UCSD-AML1 (cell line): ENCODE measurements around the gene SEPTIN3.

Experiments
- DNase-seq: peaks from one replicate; lab custom pipeline; 2025; ENCODE audit not compliant: unreplicated experiment; lab: John Stamatoyannopoulos, UW

The SEPTIN3 gene

GRCh38 chr22:41975299-41976069 is 6.2 kb downstream of the SEPTIN3 start:
- DNase-seq, result no peak

GRCh38 chr22:41976070-41976901 is 7.0 kb downstream of the SEPTIN3 start:
- no peak for DNase-seq

- DNase-seq, result no peak
Measured at GRCh38 chr22:41976961-41977566, 7.8 kb downstream of the SEPTIN3 start.

- DNase-seq, result no peak
Measured at GRCh38 chr22:41978732-41979131, 9.5 kb downstream of the SEPTIN3 start.

GRCh38 chr22:41979423-41980250 is 10.4 kb downstream of the SEPTIN3 start:
- no peak for DNase-seq

GRCh38 chr22:41982865-41983264 is 13.6 kb downstream of the SEPTIN3 start:
- no peak for DNase-seq

- no peak for DNase-seq
Measured at GRCh38 chr22:41983513-41984405, 14.5 kb downstream of the SEPTIN3 start.

- no peak for DNase-seq
Measured at GRCh38 chr22:41987276-41987675, 18.0 kb downstream of the SEPTIN3 start.

- no peak for DNase-seq
Measured at GRCh38 chr22:41989246-41989645, 20.0 kb downstream of the SEPTIN3 start.

- no peak for DNase-seq
Measured at GRCh38 chr22:41991111-41991510, 21.9 kb downstream of the SEPTIN3 start.

GRCh38 chr22:41992496-41992895 is 23.3 kb downstream of the SEPTIN3 start:
- no peak for DNase-seq

GRCh38 chr22:41995211-41995610 is 26.0 kb downstream of the SEPTIN3 start:
- DNase-seq, result no peak

- no peak for DNase-seq
Measured at GRCh38 chr22:41996826-41997225, 27.6 kb downstream of the SEPTIN3 start.

GRCh38 chr22:41998361-41999261 is 29.4 kb downstream of the SEPTIN3 start, which contains the start of gene WBP2NL:
TSS of gene WBP2NL (plus strand) at chr22:41998788. CDS start at chr22:41998819, 31 bp downstream.
- DNase-seq, result no peak

- DNase-seq, result no peak
Measured at GRCh38 chr22:42000466-42000865, 31.2 kb downstream of the SEPTIN3 start.

GRCh38 chr22:42001121-42001520 is 31.9 kb downstream of the SEPTIN3 start:
- DNase-seq, result no peak

GRCh38 chr22:42001706-42002105 is 32.5 kb downstream of the SEPTIN3 start:
- no peak for DNase-seq

GRCh38 chr22:42007922-42008321 is 38.7 kb downstream of the SEPTIN3 start:
- no peak for DNase-seq

GRCh38 chr22:42010778-42011177 is 41.5 kb downstream of the SEPTIN3 start:
- DNase-seq, result no peak
